ENCODE data around the gene RNU5D-1. TPM values are rescaled to one million over a fixed set of nuclear protein-coding genes. Genes with fewer than 3 reads are reported as not detected.

RNU5D-1 gene
- total and polyA plus RNA-seq, 12 donors, result not detected

- Histone ChIP-seq H3K9me3 (replicated peaks in 1 of 3) (no peaks in the 10 kb centered on the region), H3K4me3 (no peak overlapping the region), H3K4me1 (replicated peaks in 1 of 2) (peaks cover 0 to 7% of the 10 kb centered on the region in 2 donors), H3K27ac (no peak overlapping the region), H3K36me3 (replicated peaks in 1 of 2) (no peaks in the 10 kb centered on the region), H3K27me3 (no peaks in the 10 kb centered on the region)
- WGBS, 4 donors, result 73 to 87% (median 81%) methylated on average over 13 to 27 of the region's 27 CpGs
- no peak for DNase-seq
- no peak for TF ChIP-seq POLR2A (IDR thresholded peaks at IDR 0.05)
- no peak for TF ChIP-seq CTCF (IDR thresholded peaks at IDR 0.05)
- intact Hi-C loops (cut with DNase I), result no loop called here
These were observed 5.8 kb downstream of the RNU5D-1 start for GRCh38 chr1:44724955-44725698.

DNA sequence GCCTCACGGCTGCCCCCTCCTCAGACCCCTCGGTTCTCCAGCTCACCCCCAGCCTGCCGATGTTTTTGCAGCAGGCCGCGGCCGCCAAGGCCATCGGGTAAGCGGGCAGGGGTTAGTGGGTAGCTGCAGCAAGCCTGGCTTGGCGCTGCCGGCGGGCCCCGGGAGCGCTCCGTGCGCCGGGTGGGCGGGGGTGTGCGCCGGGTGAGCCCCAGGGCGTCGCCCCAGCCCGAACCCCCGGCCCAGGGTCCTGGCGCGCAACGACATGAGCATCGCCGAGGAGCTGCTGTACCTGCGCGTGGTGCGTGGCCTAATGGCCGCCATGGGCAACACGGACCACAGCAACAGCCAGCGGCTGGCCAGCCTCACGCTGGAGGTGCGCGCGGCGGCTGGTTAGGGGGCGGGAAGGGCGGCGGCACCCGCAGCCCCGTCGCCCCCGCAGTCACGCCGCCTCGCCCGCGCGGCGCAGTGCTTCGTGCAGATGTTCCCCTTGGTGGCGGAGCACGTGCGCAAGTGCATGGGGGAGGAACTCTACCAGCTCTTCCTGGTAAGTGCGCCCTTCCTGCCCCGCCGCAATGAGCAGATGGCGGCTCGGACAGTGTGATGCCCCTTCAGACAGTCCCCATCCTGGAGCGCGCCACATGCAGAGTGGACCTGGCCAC, 6.5 kb downstream of the RNU5D-1 start:
- no peaks in the 10 kb centered on the region for H3K36me3 ChIP-seq (replicated peaks in 1 of 2)
- intact Hi-C loops (cut with DNase I), result no loop called here
- peaks cover 0 to 3% of the 10 kb centered on the region in 2 donors for H3K4me1 ChIP-seq (replicated peaks in 1 of 2)
- DNase-seq, result no peak
- H3K27me3 ChIP-seq, result no peaks in the 10 kb centered on the region
- H3K4me3 ChIP-seq, result no peak overlapping the region
- no peaks in the 10 kb centered on the region for H3K9me3 ChIP-seq (replicated peaks in 1 of 3)
- WGBS, 4 donors, result 72 to 88% (median 75%) methylated on average over 7 to 64 of the region's 64 CpGs
- H3K27ac ChIP-seq, result no peak overlapping the region
- TF ChIP-seq POLR2A (IDR thresholded peaks at IDR 0.05), result no peak
- no peak for TF ChIP-seq CTCF (IDR thresholded peaks at IDR 0.05)

DNA sequence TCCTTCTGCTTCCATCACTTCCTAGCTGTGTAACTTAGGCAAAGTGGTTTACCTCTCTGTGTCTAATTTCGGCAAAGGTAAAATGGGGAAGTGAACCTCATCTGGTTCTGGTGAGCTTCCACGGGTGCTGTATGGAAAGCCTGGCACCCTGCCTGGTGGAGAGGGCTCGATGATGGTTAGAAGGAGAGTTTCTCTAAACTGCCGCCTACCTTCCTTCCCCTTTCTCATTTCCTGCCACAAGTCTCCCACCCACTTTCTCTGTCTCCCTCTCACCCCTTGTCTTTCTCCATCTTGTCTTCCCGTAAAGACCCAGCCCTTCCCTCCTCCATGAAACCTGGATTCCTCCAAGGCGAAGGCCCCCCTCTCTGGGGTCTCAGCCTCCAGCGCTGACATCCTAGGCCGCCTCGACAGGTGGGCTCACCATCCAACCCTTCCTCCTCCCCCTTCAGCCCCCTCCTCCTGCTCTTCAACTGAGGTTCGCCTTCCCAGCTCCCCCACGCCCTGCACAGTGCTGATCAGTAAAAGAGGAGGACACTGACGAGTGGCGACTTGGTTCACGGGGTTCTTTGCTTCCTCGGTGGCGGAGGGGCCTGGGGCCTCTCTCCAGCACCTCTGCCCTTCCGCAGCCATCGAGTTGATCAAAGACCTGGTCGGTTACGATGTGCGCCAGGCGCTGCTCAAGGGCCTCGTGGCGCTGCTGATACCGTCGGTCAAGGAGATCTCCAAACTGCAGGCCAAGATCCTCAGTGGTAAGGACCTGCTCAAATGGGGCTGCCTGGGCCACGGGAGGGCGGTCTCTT, 7.3 kb downstream of the RNU5D-1 start:
- Histone ChIP-seq H3K27ac (no peak overlapping the region), H3K27me3 (no peaks in the 10 kb centered on the region), H3K9me3 (replicated peaks in 1 of 3) (no peaks in the 10 kb centered on the region), H3K4me1 (replicated peaks in 1 of 2) (peaks cover 0 to 3% of the 10 kb centered on the region in 2 donors), H3K36me3 (replicated peaks in 1 of 2) (no peaks in the 10 kb centered on the region), H3K4me3 (no peak overlapping the region)
- intact Hi-C loops (cut with DNase I), result no loop called here
- DNase-seq, result peak in 5 of 7 donors; percentile 44 to 73 (median 49)
- WGBS, 4 donors, result 80 to 86% (median 85%) methylated on average over 21 to 28 of the region's 28 CpGs
- no peak for TF ChIP-seq CTCF (IDR thresholded peaks at IDR 0.05)
- no peak for TF ChIP-seq POLR2A (IDR thresholded peaks at IDR 0.05)

DNA sequence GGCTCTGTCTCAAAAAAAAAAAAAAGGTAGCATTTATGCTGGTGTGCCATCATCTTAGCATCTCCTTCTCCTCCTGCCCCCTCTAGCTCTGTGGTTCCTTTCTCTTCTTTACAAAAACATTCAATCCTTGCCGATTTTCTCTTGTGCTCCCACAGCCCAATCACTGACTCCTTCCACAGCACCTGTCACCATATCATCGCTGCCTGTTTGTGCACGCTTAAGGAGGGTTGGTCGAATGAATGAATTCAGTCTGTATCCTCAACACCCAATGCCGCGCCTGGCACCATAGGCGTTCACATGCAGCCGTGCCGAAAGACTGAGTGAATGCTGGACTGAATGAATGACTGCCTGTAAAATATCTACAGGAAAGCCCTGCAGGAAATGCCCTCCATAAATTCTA, 7.9 kb downstream of the RNU5D-1 start:
- DNase-seq, result no peak
- intact Hi-C loops (cut with DNase I), result no loop called here

More for the DNA sequence above, 7.9 kb downstream of the RNU5D-1 start:
- Histone ChIP-seq H3K4me1 (replicated peaks in 1 of 2) (peaks cover 0 to 3% of the 10 kb centered on the region in 2 donors), H3K4me3 (no peak overlapping the region), H3K27ac (no peak overlapping the region), H3K36me3 (replicated peaks in 1 of 2) (no peaks in the 10 kb centered on the region), H3K27me3 (no peaks in the 10 kb centered on the region), H3K9me3 (replicated peaks in 1 of 3) (no peaks in the 10 kb centered on the region)
- 71 to 79% (median 76%) methylated on average over 9 of the region's 9 CpGs for WGBS, 4 donors
- TF ChIP-seq POLR2A (IDR thresholded peaks at IDR 0.05) (no peak), CTCF (IDR thresholded peaks at IDR 0.05) (no peak)

Measured in adrenal gland (tissue), 12 donors.